Measurements from ENCODE around the gene IKZF2. TPM values are rescaled to one million over a fixed set of nuclear protein-coding genes. Genes with fewer than 3 reads are reported as not detected.

The IKZF2 gene
- total RNA-seq, 1 donor from 2014 or later: 29.2 TPM

DNA sequence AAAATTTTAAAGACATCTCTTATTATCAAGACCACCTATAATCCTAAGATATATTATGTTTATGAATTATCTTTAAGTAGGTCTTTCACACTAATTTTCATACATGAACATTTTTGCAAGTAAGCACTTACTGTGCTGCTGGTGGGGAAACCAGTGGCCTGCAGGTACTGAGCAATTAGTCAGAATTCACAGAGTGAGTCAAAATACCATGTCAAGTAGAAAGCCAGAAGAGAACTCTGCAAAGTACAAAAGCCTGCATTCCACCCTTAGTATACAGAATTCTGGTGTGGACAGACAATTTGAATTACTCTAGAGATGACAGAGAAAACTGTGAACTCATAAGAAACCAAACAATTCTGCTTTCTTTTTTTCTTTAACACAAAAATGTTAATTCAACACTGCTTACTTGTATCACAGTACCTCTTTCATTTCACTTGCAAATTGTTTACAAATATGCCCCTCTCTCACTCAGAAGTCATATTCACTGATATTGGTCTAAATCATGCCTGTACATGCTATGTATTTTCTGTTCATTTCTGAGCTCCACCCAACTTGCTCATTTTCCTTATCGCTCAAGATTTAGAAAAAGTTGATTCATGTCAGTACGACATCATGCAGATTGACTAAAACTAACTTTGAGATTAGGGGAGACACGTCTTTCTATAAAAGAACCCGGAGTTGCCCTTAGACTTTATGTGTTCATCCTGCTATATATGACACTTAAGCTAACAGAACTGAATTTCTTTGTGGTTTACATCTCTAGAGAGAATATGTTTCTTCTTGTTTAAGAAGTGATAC lies 182.9 kb downstream of the IKZF2 start:
- H3K27me3 ChIP-seq: no peaks in the 10 kb centered on the region
- intact Hi-C loops (cut with DNase I): no loop called here
- H3K4me1 ChIP-seq: no peaks in the 10 kb centered on the region
- H3K4me3 ChIP-seq: no peak overlapping the region
- DNase-seq (ENCODE audit: extremely low spot score in 2 of 2): no peak
- no peak for TF ChIP-seq POLR2AphosphoS5 (IDR thresholded peaks at IDR 0.05; ENCODE audit: insufficient read depth in 1 of 2, low read depth in 1 of 2)
- H3K9me3 ChIP-seq: no peaks in the 10 kb centered on the region
- no peaks in the 10 kb centered on the region for H3K36me3 ChIP-seq
- H3K27ac ChIP-seq: no peak overlapping the region

- DNase-seq (ENCODE audit: extremely low spot score in 2 of 2): no peak
- Histone ChIP-seq H3K36me3 (no peaks in the 10 kb centered on the region), H3K27ac (no peak overlapping the region), H3K27me3 (no peaks in the 10 kb centered on the region), H3K9me3 (no peaks in the 10 kb centered on the region), H3K4me3 (no peak overlapping the region), H3K4me1 (no peaks in the 10 kb centered on the region)
- no peak for TF ChIP-seq POLR2A (IDR thresholded peaks at IDR 0.05)
- TF ChIP-seq POLR2AphosphoS5 (IDR thresholded peaks at IDR 0.05; ENCODE audit: insufficient read depth in 1 of 2, low read depth in 1 of 2): no peak
- no peak for TF ChIP-seq CTCF (IDR thresholded peaks at IDR 0.05)
- intact Hi-C loops (cut with DNase I): no loop called here
These were observed 184.5 kb downstream of the IKZF2 start for GRCh38 chr2:212966884-212967283.

- no peak overlapping the region for H3K27ac ChIP-seq
- no peak for DNase-seq (ENCODE audit: extremely low spot score in 2 of 2)
- no peak overlapping the region for H3K4me3 ChIP-seq
- intact Hi-C loops (cut with DNase I): loop anchor here (5.0 kb wide), 1 partner anchor 1035 kb away; no protein-coding TSS in a partner anchor
- no peak for TF ChIP-seq POLR2AphosphoS5 (IDR thresholded peaks at IDR 0.05; ENCODE audit: insufficient read depth in 1 of 2, low read depth in 1 of 2)
- TF ChIP-seq CTCF (IDR thresholded peaks at IDR 0.05): no peak
- no peak for TF ChIP-seq POLR2A (IDR thresholded peaks at IDR 0.05)
- H3K27me3 ChIP-seq: no peaks in the 10 kb centered on the region
- peaks cover 13% of the 10 kb centered on the region for H3K4me1 ChIP-seq
- H3K9me3 ChIP-seq: no peaks in the 10 kb centered on the region
- H3K36me3 ChIP-seq: no peaks in the 10 kb centered on the region
These were observed 188.7 kb downstream of the IKZF2 start for GRCh38 chr2:212962691-212963090.

DNA sequence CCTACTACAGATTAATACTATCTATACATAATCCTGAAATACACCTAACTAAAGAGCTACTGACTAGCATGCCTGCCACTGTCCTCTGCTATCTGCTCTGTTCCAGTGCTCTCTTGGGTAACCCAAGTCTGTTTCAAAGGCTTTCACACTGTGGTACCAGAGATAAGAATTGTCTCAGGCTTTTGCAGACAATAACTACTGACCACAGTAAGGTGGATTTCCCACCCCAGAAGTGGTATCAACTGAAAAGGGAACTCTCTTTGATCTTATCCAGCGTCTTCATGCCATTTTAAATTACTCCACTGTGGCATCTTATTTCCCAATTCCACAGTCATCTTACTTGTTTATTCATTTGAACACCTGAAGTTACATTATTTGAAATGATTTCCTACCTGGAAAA lies 190.2 kb downstream of the IKZF2 start:
- H3K4me1 ChIP-seq: peaks cover 21% of the 10 kb centered on the region
- no peaks in the 10 kb centered on the region for H3K9me3 ChIP-seq
- no peaks in the 10 kb centered on the region for H3K36me3 ChIP-seq
- H3K4me3 ChIP-seq: no peak overlapping the region
- no peaks in the 10 kb centered on the region for H3K27me3 ChIP-seq
- intact Hi-C loops (cut with DNase I): loop anchor here (5.0 kb wide), 1 partner anchor 1036 kb away; no protein-coding TSS in a partner anchor
- DNase-seq (ENCODE audit: extremely low spot score in 2 of 2): no peak
- no peak for TF ChIP-seq POLR2A (IDR thresholded peaks at IDR 0.05)
- no peak for TF ChIP-seq POLR2AphosphoS5 (IDR thresholded peaks at IDR 0.05; ENCODE audit: insufficient read depth in 1 of 2, low read depth in 1 of 2)
- no peak for TF ChIP-seq CTCF (IDR thresholded peaks at IDR 0.05)
- no peak overlapping the region for H3K27ac ChIP-seq

DNA sequence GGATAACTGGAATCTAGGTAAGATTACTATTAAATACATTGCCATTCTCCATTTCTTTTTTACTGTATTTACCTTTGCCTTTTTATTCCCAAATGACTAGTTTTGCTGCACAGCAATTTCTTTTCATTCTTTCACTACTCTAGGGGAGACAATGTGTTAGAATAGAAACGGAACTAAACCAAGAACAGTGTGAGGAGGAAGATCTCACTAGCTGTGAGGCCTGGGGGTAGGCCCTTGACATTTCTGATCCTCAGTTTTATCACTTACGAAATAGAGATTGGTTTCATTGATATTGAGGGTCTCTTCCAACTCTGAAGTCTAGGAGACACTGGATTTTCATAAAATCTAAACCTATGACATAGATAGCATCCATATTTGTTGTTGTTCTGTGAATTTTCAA lies 191.1 kb downstream of the IKZF2 start:
- no peak for TF ChIP-seq POLR2AphosphoS5 (IDR thresholded peaks at IDR 0.05; ENCODE audit: insufficient read depth in 1 of 2, low read depth in 1 of 2)
- no peaks in the 10 kb centered on the region for H3K27me3 ChIP-seq

More for the DNA sequence above, 191.1 kb downstream of the IKZF2 start:
- Histone ChIP-seq H3K27ac (no peak overlapping the region), H3K4me1 (peaks cover 23% of the 10 kb centered on the region), H3K9me3 (no peaks in the 10 kb centered on the region), H3K36me3 (no peaks in the 10 kb centered on the region), H3K4me3 (no peak overlapping the region)
- DNase-seq (ENCODE audit: extremely low spot score in 2 of 2): no peak
- intact Hi-C loops (cut with DNase I): loop anchor here (5.0 kb wide), 1 partner anchor 1037 kb away; no protein-coding TSS in a partner anchor
